A549 (cell line): ENCODE measurements around the gene PAFAH1B2. TPM values are rescaled to one million over a fixed set of nuclear protein-coding genes. Genes with fewer than 3 reads are reported as not detected.
"Not testable (repeated sequence)": the region's sequence is repeated elsewhere in the genome, so short reads cannot be mapped to it uniquely, and the experiment has no call there.

Experiments used
- ATAC-seq, 2 experiments: fragments of 200-7000 bp in 1 of 2; fragments of >200 bp in 1 of 2; cut with Nextera tagmentation in 1 of 2; cut with Tn5 transposase in 1 of 2; 3 replicates each; pipeline versions ENCODE4 v1.8.0 to v1.9.1; 2018 to 2020; ENCODE audit warnings: mild to moderate bottlenecking in 1 of 2, moderate library complexity in 1 of 2
- CTCF ChIA-PET: fragments of 300-600 bp; sonication (Branson Sonifier 250); formaldehyde crosslinking; extraction: SDS; loops from one replicate; lab custom pipeline; 2021; ENCODE audit warnings: antibody characterized with exemption, inconsistent platforms; lab: Yijun Ruan, JAX
- POLR2A ChIA-PET: fragments of 350-600 bp; formaldehyde crosslinking; extraction: SDS; loops from one replicate; lab custom pipeline; 2021; ENCODE audit warnings: antibody characterized with exemption, inconsistent platforms; lab: Yijun Ruan, JAX
- DNase-seq, 2 experiments: peaks; one replicate each; pipeline versions ENCODE4 v3.0.0 to v3.0.0-alpha.2; 2011 to 2016; ENCODE audit warnings: low read depth in 1 of 2, low spot score in 1 of 2
- FAIRE-seq: peaks from 2 replicates; lab custom pipeline; 2011; peaks lifted over from hg19 to GRCh38; lab: Jason Lieb, UNC
- H3K27ac ChIP-seq, 2 experiments: fragments of >200 bp; sonication (Bioruptor Twin); formaldehyde crosslinking; 3 replicates each; pipeline ENCODE4 v1.5.1; 2016 to 2017
- H3K4me1 ChIP-seq: fragments of >200 bp; sonication (Bioruptor Twin); formaldehyde crosslinking; 3 replicates; pipeline ENCODE4 v1.6.1; 2016
- H3K4me2 ChIP-seq: fragments of >200 bp; sonication (Bioruptor Twin); formaldehyde crosslinking; 3 replicates; pipeline ENCODE4 v1.6.1; 2016
- H3K4me3 ChIP-seq: fragments of >200 bp; sonication (Bioruptor Twin); formaldehyde crosslinking; 3 replicates; pipeline ENCODE4 v1.5.1; 2016
- H3K9me3 ChIP-seq: fragments of >200 bp; sonication (Bioruptor Twin); formaldehyde crosslinking; 3 replicates; pipeline ENCODE4 v1.6.1; 2016
- CBX8 ChIP-seq: fragments of 200-600 bp; sonication (generic); IDR thresholded peaks from 2 replicates; pipeline ENCODE4 v1.6.1; 2016
- CEBPB ChIP-seq, 2 experiments: fragments of >200 bp in 1 of 2; sonication (Bioruptor Twin) in 1 of 2; formaldehyde crosslinking in 1 of 2; IDR thresholded peaks; 2 replicates each; pipeline ENCODE4 v1.6.1; 2012 to 2016
- CHD2 ChIP-seq: fragments of 150-350 bp; IDR thresholded peaks from 2 replicates; pipeline ENCODE4 v1.6.1; 2014; ENCODE audit warnings: low read length; ENCODE audit not compliant: partially characterized antibody
- CHD4 ChIP-seq: fragments of 200-600 bp; sonication (generic); IDR thresholded peaks from 2 replicates; pipeline ENCODE4 v1.6.1; 2016; ENCODE audit warnings: antibody characterized with exemption, mild to moderate bottlenecking, borderline replicate concordance
- EHF ChIP-seq: fragments of 250-450 bp; sonication (Bioruptor Pico); IDR thresholded peaks from 2 replicates; pipeline ENCODE4 v1.5.0; 2020; ENCODE audit warnings: mild to moderate bottlenecking
- HDAC2 ChIP-seq: fragments of 200-600 bp; sonication (generic); IDR thresholded peaks from 2 replicates; pipeline ENCODE4 v1.6.1; 2016
- HES2 ChIP-seq: fragments of >200 bp; sonication (Bioruptor Twin); formaldehyde crosslinking; IDR thresholded peaks from 2 replicates; pipeline ENCODE4 v1.6.1; 2016
- HMGXB4 ChIP-seq: fragments of 250-450 bp; sonication (Bioruptor Pico); IDR thresholded peaks from 2 replicates; pipeline ENCODE4 v1.5.0; 2021; ENCODE audit warnings: mild to moderate bottlenecking, moderate library complexity, borderline replicate concordance
- HOXB13 ChIP-seq: fragments of 250-450 bp; sonication (Bioruptor Pico); IDR thresholded peaks from 2 replicates; pipeline ENCODE4 v1.5.0; 2020; ENCODE audit warnings: low read depth, mild to moderate bottlenecking, moderate library complexity
- KDM5A ChIP-seq: fragments of 200-600 bp; sonication (generic); IDR thresholded peaks from 2 replicates; pipeline ENCODE4 v1.6.1; 2016; ENCODE audit warnings: antibody characterized with exemption, mild to moderate bottlenecking
- NPAS2 ChIP-seq: fragments of 250-450 bp; sonication (Bioruptor Pico); IDR thresholded peaks from 2 replicates; pipeline ENCODE4 v1.8.0; 2022; ENCODE audit warnings: mild to moderate bottlenecking, moderate library complexity, borderline replicate concordance
- PHF8 ChIP-seq: fragments of 200-600 bp; sonication (generic); IDR thresholded peaks from 2 replicates; pipeline ENCODE4 v1.6.1; 2016; ENCODE audit warnings: low read depth, mild to moderate bottlenecking, antibody characterized with exemption, moderate library complexity, borderline replicate concordance
- RAD21 ChIP-seq, 2 experiments: fragments of >200 bp in 1 of 2; sonication (Bioruptor Twin) in 1 of 2; formaldehyde crosslinking in 1 of 2; IDR thresholded peaks in 1 of 2; conservative IDR thresholded peaks in 1 of 2; 2 replicates in 1 of 2; 3 replicates in 1 of 2; pipeline ENCODE4 v1.6.1; 2012 to 2018; ENCODE audit warnings: inconsistent platforms in 1 of 2
- REST ChIP-seq: fragments of 200-600 bp; sonication (generic); IDR thresholded peaks from 2 replicates; pipeline ENCODE4 v1.6.1; 2016; ENCODE audit warnings: antibody characterized with exemption, mild to moderate bottlenecking, moderate library complexity
- SREBF2 ChIP-seq: fragments of 450-650 bp; IDR thresholded peaks from 2 replicates; pipeline ENCODE4 v1.6.1; 2014; ENCODE audit warnings: mild to moderate bottlenecking, moderate library complexity
- WGBS: methylation state at CpG from one replicate; pipeline ENCODE4 v1.1.6; 2017; ENCODE audit errors: missing lambda C conversion rate; 5-methylcytosine and 5-hydroxymethylcytosine counted together
- polyA plus RNA-seq, 4 experiments: library from polyadenylated mRNA; depleted of rRNA in 3 of 4; stranded (reverse); fragments of >200 nt; fragmentation: RNase III in 1 of 4; extraction: RNeasy Plus Mini Kit Qiagen cat#74134 plus additional on column Dnase treatment in 1 of 4; gene quantifications; 2 replicates in 3 of 4; 3 replicates in 1 of 4; pipeline ENCODE4 v1.2.3, GENCODE V29; 2011 to 2017
- TF ChIP-seq, protein P1 (sequence below): IDR thresholded peaks from 2 replicates; pipeline ENCODE4 v1.6.1; 2012

The PAFAH1B2 gene
- polyA plus RNA-seq, 2 of the 4 experiments (the other 2 are of a cell fraction), result 32.9 to 55.3 TPM

- TF ChIP-seq, protein P1, sequence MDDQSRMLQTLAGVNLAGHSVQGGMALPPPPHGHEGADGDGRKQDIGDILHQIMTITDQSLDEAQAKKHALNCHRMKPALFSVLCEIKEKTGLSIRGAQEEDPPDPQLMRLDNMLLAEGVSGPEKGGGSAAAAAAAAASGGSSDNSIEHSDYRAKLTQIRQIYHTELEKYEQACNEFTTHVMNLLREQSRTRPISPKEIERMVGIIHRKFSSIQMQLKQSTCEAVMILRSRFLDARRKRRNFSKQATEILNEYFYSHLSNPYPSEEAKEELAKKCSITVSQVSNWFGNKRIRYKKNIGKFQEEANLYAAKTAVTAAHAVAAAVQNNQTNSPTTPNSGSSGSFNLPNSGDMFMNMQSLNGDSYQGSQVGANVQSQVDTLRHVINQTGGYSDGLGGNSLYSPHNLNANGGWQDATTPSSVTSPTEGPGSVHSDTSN, result no peak
These were observed 15.8 kb upstream of the PAFAH1B2 start (continued) for GRCh38 chr11:117128289-117128688.

GRCh38 chr11:117130396-117130795, 13.7 kb upstream of the PAFAH1B2 start:
- CTCF ChIA-PET, result interaction anchor here (1.7 kb wide), 1 partner anchor 24 kb away, joined by 5 read pairs; no protein-coding TSS in a partner anchor
- Histone ChIP-seq H3K4me1 (peaks cover 21% of the 10 kb centered on the region), H3K4me2 (peak overlapping the region; percentile 42), H3K27ac (peak overlapping the region; percentile 7 to 73)
- ATAC-seq, DNase-seq, H3K9me3 ChIP-seq, FAIRE-seq, H3K4me3 ChIP-seq, POLR2A ChIA-PET: not testable (repeated sequence)
- WGBS, result 67% methylated on average over 7 of the region's 7 CpGs

DNA sequence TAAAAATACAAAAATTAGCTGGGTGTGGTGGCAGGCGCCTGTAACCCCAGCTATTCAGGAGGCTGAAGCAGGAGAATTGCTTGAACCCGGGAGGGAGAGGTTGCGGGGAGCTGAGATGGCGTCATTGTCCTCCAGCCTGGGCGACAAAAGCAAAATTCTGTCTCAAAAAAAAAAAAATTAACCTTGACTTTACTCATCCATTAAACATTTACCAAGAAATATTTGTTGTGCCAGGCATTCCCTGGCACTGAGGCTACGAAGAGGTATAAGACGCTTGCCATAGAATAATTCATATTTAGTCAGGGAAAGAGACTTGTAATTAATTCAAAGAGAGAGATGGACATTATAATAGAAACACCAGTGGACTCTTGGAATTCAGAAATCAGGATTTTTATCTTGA, 13.2 kb upstream of the PAFAH1B2 start:
- POLR2A ChIA-PET, result no interaction called here
- TF ChIP-seq CEBPB (IDR thresholded peaks at IDR 0.05) (no peak), KDM5A (no peak), PHF8 (no peak), HDAC2 (no peak), HMGXB4 (CRISPR knock-in tag) (no peak), CBX8 (no peak), HOXB13 (CRISPR knock-in tag) (no peak), SREBF2 (no peak), EHF (no peak), NPAS2 (CRISPR knock-in tag) (no peak), HES2 (no peak), REST (no peak), RAD21 (conservative IDR thresholded peaks at IDR 0.05 in 1 of 2, IDR thresholded peaks at IDR 0.05 in 1 of 2) (no peak), CHD4 (no peak), CHD2 (no peak)
- CTCF ChIA-PET, result interaction anchor here (1.7 kb wide), 1 partner anchor 25 kb away, joined by 5 read pairs; no protein-coding TSS in a partner anchor

More for the DNA sequence above, 13.2 kb upstream of the PAFAH1B2 start:
- peak overlapping the region; percentile 7 to 73 for H3K27ac ChIP-seq
- FAIRE-seq, result no peak
- DNase-seq, result peak in 1 of 2 experiments; percentile 29
- 1% methylated on average over 7 of the region's 7 CpGs for WGBS
- H3K4me2 ChIP-seq, result peak overlapping the region; percentile 42
- no peaks in the 10 kb centered on the region for H3K9me3 ChIP-seq
- peaks cover 21% of the 10 kb centered on the region for H3K4me1 ChIP-seq
- ATAC-seq, result peak in 1 of 2 experiments; percentile 39; a peak in 2 of 6 replicates
- H3K4me3 ChIP-seq, result no peak overlapping the region
